ENCODE data around the gene PRRC2C. TPM values are rescaled to one million over a fixed set of nuclear protein-coding genes. Genes with fewer than 3 reads are reported as not detected.

Gene PRRC2C
- total RNA-seq, 1 donor from 2014 or later, result 201 TPM

DNA sequence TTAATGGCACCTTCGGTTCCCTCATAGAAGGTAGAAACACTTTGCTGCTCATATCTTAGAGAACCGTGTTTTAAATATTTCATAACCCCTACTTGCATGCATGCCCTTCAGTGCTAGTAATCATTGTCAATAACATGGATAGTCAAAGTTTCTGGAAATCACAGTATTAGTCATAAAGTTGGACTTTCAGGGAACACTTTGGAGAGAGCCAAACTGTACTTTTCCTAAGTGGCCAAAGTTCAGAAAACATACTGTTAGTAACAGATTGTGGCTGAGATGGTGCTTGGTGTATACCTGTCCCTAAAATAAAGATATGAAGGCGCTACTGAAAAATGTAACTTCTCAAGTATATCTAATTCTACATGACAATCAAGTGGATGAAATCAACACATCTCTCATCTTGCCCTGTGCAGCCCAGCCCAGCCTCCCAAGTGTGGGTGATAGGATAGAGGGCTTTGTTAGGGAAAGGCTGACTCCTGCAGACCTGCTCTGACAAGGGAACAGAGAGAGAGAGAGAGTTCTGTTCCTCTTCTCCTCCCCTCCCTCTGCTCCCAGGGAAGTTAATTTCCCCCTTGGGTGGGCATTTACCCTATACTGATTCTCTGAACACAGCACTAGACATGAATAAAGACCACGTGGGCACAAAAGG is 152.7 kb downstream of the PRRC2C start:
- Mint-ChIP-seq H3K9me3 (ENCODE audit: unreplicated experiment) (no peaks in the 10 kb centered on the region), H3K4me1 (ENCODE audit: low read depth, unreplicated experiment) (no peaks in the 10 kb centered on the region), H3K4me3 (ENCODE audit: unreplicated experiment) (no peak overlapping the region), H3K36me3 (ENCODE audit: unreplicated experiment) (no peaks in the 10 kb centered on the region), H3K27me3 (ENCODE audit: unreplicated experiment) (peaks cover 1% of the 10 kb centered on the region), H3K27ac (ENCODE audit: unreplicated experiment) (no peak overlapping the region)
- DNase-seq, result no peak
- TF ChIP-seq, protein P1, sequence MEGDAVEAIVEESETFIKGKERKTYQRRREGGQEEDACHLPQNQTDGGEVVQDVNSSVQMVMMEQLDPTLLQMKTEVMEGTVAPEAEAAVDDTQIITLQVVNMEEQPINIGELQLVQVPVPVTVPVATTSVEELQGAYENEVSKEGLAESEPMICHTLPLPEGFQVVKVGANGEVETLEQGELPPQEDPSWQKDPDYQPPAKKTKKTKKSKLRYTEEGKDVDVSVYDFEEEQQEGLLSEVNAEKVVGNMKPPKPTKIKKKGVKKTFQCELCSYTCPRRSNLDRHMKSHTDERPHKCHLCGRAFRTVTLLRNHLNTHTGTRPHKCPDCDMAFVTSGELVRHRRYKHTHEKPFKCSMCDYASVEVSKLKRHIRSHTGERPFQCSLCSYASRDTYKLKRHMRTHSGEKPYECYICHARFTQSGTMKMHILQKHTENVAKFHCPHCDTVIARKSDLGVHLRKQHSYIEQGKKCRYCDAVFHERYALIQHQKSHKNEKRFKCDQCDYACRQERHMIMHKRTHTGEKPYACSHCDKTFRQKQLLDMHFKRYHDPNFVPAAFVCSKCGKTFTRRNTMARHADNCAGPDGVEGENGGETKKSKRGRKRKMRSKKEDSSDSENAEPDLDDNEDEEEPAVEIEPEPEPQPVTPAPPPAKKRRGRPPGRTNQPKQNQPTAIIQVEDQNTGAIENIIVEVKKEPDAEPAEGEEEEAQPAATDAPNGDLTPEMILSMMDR (IDR thresholded peaks at IDR 0.05; ENCODE audit: partially characterized antibody, unreplicated experiment), result no peak

DNA sequence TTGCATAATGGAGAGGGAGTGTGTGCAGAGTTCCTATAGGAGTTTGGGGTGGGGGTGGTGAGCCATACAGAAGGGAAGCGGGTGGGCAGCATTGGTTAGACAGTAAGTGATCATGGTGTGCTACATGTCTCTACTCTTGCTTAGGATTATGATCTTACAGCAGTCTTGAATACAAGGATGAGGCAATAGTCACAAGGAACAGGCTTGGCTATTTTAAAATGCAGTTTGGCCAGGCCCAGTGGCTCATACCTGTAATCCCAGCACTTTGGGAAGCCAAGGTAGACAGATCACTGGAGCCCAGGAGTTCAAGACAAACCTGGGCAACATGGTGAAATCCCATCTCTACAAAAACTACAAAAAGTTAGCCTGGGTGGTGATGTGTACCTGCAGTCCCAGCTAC is 154.9 kb downstream of the PRRC2C start:
- Mint-ChIP-seq H3K27ac (ENCODE audit: unreplicated experiment) (no peak overlapping the region), H3K9me3 (ENCODE audit: unreplicated experiment) (peaks cover 2% of the 10 kb centered on the region), H3K36me3 (ENCODE audit: unreplicated experiment) (no peaks in the 10 kb centered on the region), H3K4me3 (ENCODE audit: unreplicated experiment) (no peak overlapping the region), H3K27me3 (ENCODE audit: unreplicated experiment) (peaks cover 1% of the 10 kb centered on the region), H3K4me1 (ENCODE audit: low read depth, unreplicated experiment) (peaks cover 4% of the 10 kb centered on the region)
- TF ChIP-seq, protein P1 (IDR thresholded peaks at IDR 0.05; ENCODE audit: partially characterized antibody, unreplicated experiment), result no peak
- DNase-seq, result no peak

DNA sequence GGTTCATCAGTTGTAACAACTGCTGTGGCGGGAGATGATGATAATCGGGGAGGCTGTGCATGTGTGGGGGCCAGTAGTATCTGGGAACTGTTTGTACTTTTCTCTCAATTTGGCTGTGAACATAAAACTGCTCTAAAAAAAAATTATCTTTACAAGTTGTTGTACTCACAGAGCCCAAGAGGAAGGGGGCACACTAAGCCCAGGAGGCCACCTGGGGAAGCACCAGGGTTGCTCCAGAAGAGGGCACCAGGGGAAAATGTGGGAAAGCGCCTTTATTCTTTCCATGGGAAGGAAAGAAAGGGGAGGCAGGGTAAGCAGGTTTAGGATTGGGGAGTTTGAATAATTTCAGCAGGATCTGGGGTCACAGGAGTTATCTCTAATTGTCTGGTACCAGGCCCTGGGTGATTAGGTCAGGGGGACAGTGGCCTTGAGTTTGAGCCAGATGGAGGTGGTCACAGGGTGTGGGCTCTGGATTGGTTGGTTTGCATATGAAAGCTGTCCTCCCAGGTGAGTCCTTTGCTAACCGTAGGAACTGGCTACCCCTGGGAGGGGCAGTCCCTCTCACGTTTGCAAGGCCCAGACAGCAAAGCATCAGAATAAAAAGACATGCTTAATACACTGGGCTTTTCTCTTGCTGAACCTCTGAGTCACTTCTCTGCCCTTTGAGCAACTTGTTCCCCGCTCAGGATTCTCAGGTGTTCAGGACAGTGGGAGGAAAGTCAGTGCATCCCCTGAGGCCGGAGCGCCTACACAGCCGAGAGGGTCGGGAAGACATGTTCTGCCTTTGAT is 155.9 kb downstream of the PRRC2C start:
- peaks cover 1% of the 10 kb centered on the region for H3K27me3 Mint-ChIP-seq (ENCODE audit: unreplicated experiment)
- H3K4me3 Mint-ChIP-seq (ENCODE audit: unreplicated experiment), result no peak overlapping the region

DNA sequence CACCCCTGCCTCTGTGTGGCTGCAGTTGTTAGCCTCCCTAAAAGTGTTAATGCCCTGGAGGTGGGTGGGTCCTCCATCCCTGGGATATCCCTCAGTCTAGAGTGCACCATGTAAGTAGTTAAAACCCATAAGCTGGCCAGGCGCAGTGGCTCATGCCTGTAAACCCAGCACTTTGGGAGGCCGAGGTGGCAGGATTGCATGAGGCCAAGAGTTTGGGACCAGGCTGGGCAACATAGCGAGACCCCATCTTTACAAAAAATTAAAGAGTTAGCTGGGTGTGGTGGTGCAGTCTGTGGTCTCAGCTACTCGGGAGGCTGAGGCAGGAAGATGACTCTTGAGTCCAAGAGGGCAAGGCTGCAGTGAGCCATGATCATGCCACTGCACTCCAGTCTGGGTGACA is 156.9 kb downstream of the PRRC2C start:
- no peaks in the 10 kb centered on the region for H3K36me3 Mint-ChIP-seq (ENCODE audit: unreplicated experiment)
- no peak overlapping the region for H3K4me3 Mint-ChIP-seq (ENCODE audit: unreplicated experiment)
- H3K9me3 Mint-ChIP-seq (ENCODE audit: unreplicated experiment), result peaks cover 2% of the 10 kb centered on the region
- H3K27ac Mint-ChIP-seq (ENCODE audit: unreplicated experiment), result no peak overlapping the region
- peaks cover 12% of the 10 kb centered on the region for H3K4me1 Mint-ChIP-seq (ENCODE audit: low read depth, unreplicated experiment)
- DNase-seq, result no peak
- TF ChIP-seq, protein P1 (IDR thresholded peaks at IDR 0.05; ENCODE audit: partially characterized antibody, unreplicated experiment), result no peak
- peaks cover 1% of the 10 kb centered on the region for H3K27me3 Mint-ChIP-seq (ENCODE audit: unreplicated experiment)

More for the DNA sequence above, 155.9 kb downstream of the PRRC2C start:
- H3K4me1 Mint-ChIP-seq (ENCODE audit: low read depth, unreplicated experiment), result peaks cover 12% of the 10 kb centered on the region
- TF ChIP-seq, protein P1 (IDR thresholded peaks at IDR 0.05; ENCODE audit: partially characterized antibody, unreplicated experiment), result no peak
- no peak overlapping the region for H3K27ac Mint-ChIP-seq (ENCODE audit: unreplicated experiment)
- no peak for DNase-seq
- H3K9me3 Mint-ChIP-seq (ENCODE audit: unreplicated experiment), result peaks cover 2% of the 10 kb centered on the region
- H3K36me3 Mint-ChIP-seq (ENCODE audit: unreplicated experiment), result no peaks in the 10 kb centered on the region

Other genes starting within 250 kb of the PRRC2C start
- not detected for gene FMO1, start 237.0 kb upstream of the PRRC2C start, total RNA-seq (ENCODE audit: unreplicated experiment)
- 0.56 TPM for gene FMO4, start 171.3 kb upstream of the PRRC2C start, total RNA-seq (ENCODE audit: unreplicated experiment)
- gene MYOCOS, start 136.7 kb downstream of the PRRC2C start, total RNA-seq (ENCODE audit: unreplicated experiment), result not detected
- gene MYOC, start 167.2 kb downstream of the PRRC2C start, total RNA-seq (ENCODE audit: unreplicated experiment), result not detected